Measurements from ENCODE around the gene RBM47.

Gene RBM47

GRCh38 chr4:40626183-40626990 lies 3.3 kb downstream of the RBM47 start:
- peak in 1 of 2 donors; percentile 21 for DNase-seq (ENCODE audit: low read depth in 2 of 2)

- no peak for DNase-seq (ENCODE audit: low read depth in 2 of 2)
Measured at GRCh38 chr4:40623707-40624106, 6.0 kb downstream of the RBM47 start.

- DNase-seq (ENCODE audit: low read depth in 2 of 2): no peak
Measured at GRCh38 chr4:40622913-40623312, 6.8 kb downstream of the RBM47 start.

GRCh38 chr4:40621592-40622512 lies 7.8 kb downstream of the RBM47 start:
- peak in 1 of 2 donors; percentile 23 for DNase-seq (ENCODE audit: low read depth in 2 of 2)

GRCh38 chr4:40621229-40621591 lies 8.5 kb downstream of the RBM47 start:
- no peak for DNase-seq (ENCODE audit: low read depth in 2 of 2)

GRCh38 chr4:40619600-40619999 lies 10.1 kb downstream of the RBM47 start:
- DNase-seq (ENCODE audit: low read depth in 2 of 2): no peak

- no peak for DNase-seq (ENCODE audit: low read depth in 2 of 2)
Measured at GRCh38 chr4:40617872-40618271, 11.8 kb downstream of the RBM47 start.

- no peak for DNase-seq (ENCODE audit: low read depth in 2 of 2)
Measured at GRCh38 chr4:40614031-40614430, 15.6 kb downstream of the RBM47 start.

- no peak for DNase-seq (ENCODE audit: low read depth in 2 of 2)
Measured at GRCh38 chr4:40613456-40613855, 16.2 kb downstream of the RBM47 start.

GRCh38 chr4:40612831-40613230 lies 16.8 kb downstream of the RBM47 start:
- no peak for DNase-seq (ENCODE audit: low read depth in 2 of 2)

GRCh38 chr4:40612283-40612682 lies 17.4 kb downstream of the RBM47 start:
- DNase-seq (ENCODE audit: low read depth in 2 of 2): no peak

GRCh38 chr4:40608628-40609027 lies 21.0 kb downstream of the RBM47 start:
- no peak for DNase-seq (ENCODE audit: low read depth in 2 of 2)

- no peak for DNase-seq (ENCODE audit: low read depth in 2 of 2)
Measured at GRCh38 chr4:40607221-40607620, 22.4 kb downstream of the RBM47 start.

- no peak for DNase-seq (ENCODE audit: low read depth in 2 of 2)
Measured at GRCh38 chr4:40606239-40606767, 23.4 kb downstream of the RBM47 start.

GRCh38 chr4:40603281-40603680 lies 26.4 kb downstream of the RBM47 start:
- DNase-seq (ENCODE audit: low read depth in 2 of 2): no peak

GRCh38 chr4:40601641-40602040 lies 28.0 kb downstream of the RBM47 start:
- no peak for DNase-seq (ENCODE audit: low read depth in 2 of 2)

GRCh38 chr4:40600850-40601249 lies 28.8 kb downstream of the RBM47 start:
- no peak for DNase-seq (ENCODE audit: low read depth in 2 of 2)

- DNase-seq (ENCODE audit: low read depth in 2 of 2): no peak
Measured at GRCh38 chr4:40599431-40599830, 30.2 kb downstream of the RBM47 start.

GRCh38 chr4:40596522-40596921 lies 33.1 kb downstream of the RBM47 start:
- DNase-seq (ENCODE audit: low read depth in 2 of 2): no peak

GRCh38 chr4:40595981-40596380 lies 33.7 kb downstream of the RBM47 start:
- no peak for DNase-seq (ENCODE audit: low read depth in 2 of 2)

- DNase-seq (ENCODE audit: low read depth in 2 of 2): no peak
Measured at GRCh38 chr4:40594261-40595178, 35.1 kb downstream of the RBM47 start.

- no peak for DNase-seq (ENCODE audit: low read depth in 2 of 2)
Measured at GRCh38 chr4:40592034-40592433, 37.6 kb downstream of the RBM47 start.
